CD4-positive, alpha-beta T cell (primary cell): ENCODE measurements around the gene HDAC3. TPM values are rescaled to one million over a fixed set of nuclear protein-coding genes. Genes with fewer than 3 reads are reported as not detected.

Experiments used
- ATAC-seq: fragments of 200-7000 bp; cut with Tn5 transposase; one replicate; pipeline ENCODE4 v1.10.0; 2022; ENCODE audit warnings: mild to moderate bottlenecking; ENCODE audit not compliant: poor library complexity
- CTCF ChIA-PET: fragments of 350-600 bp; sonication (Branson Sonifier 250); formaldehyde crosslinking; loops from one replicate; lab custom pipeline; 2021; ENCODE audit warnings: antibody characterized with exemption, inconsistent platforms; lab: Charles Lee
- POLR2A ChIA-PET: fragments of 350-600 bp; sonication (Branson Sonifier 250); formaldehyde crosslinking; loops from one replicate; lab custom pipeline; 2021; ENCODE audit warnings: antibody characterized with exemption, inconsistent platforms; lab: Charles Lee
- DNase-seq, 14 experiments: peaks; one replicate each; pipeline ENCODE4 v3.0.0-alpha.2; 2013 to 2020; ENCODE audit warnings: mixed read lengths in 2 of 14
- H3K27ac ChIP-seq, 2 donors: one replicate each; pipeline versions ENCODE4 v1.5.1 to v1.7.0; 2013; ENCODE audit warnings: low read length in 2 of 2, low read depth in 1 of 2, mild to moderate bottlenecking in 1 of 2
- H3K27me3 ChIP-seq, 2 experiments: 1 replicate in 1 of 2; 2 replicates in 1 of 2; pipeline versions ENCODE4 v1.6.1 to v1.7.0; 2013; ENCODE audit warnings: low read length in 2 of 2, control low read depth in 1 of 2, mild to moderate bottlenecking in 1 of 2, moderate library complexity in 1 of 2; ENCODE audit not compliant: insufficient read depth in 2 of 2, control insufficient read depth in 1 of 2
- H3K36me3 ChIP-seq: one replicate; pipeline ENCODE4 v1.6.1; 2013; ENCODE audit warnings: low read length, control low read depth; ENCODE audit not compliant: insufficient read depth
- H3K4me1 ChIP-seq: one replicate; pipeline ENCODE4 v1.6.1; 2013; ENCODE audit warnings: low read length, control low read depth; ENCODE audit not compliant: insufficient read depth
- H3K4me3 ChIP-seq: one replicate; pipeline ENCODE4 v1.5.1; 2013; ENCODE audit warnings: mild to moderate bottlenecking, low read length, moderate library complexity
- H3K9me3 ChIP-seq, 2 experiments: 1 replicate in 1 of 2; 2 replicates in 1 of 2; pipeline versions ENCODE4 v1.6.1 to v1.7.0; 2013; ENCODE audit warnings: low read length in 2 of 2, mild to moderate bottlenecking in 2 of 2, control low read depth in 1 of 2, moderate library complexity in 1 of 2; ENCODE audit not compliant: control insufficient read depth in 1 of 2, insufficient read depth in 1 of 2
- H3K27ac Mint-ChIP-seq: one replicate; pipeline ENCODE4 v1.8.0; 2020; ENCODE audit warnings: mixed read lengths
- H3K27me3 Mint-ChIP-seq: one replicate; pipeline ENCODE4 v1.8.0; 2021; ENCODE audit warnings: mixed read lengths
- H3K36me3 Mint-ChIP-seq: one replicate; pipeline ENCODE4 v1.8.0; 2021; ENCODE audit warnings: low read depth, mixed read lengths
- H3K4me1 Mint-ChIP-seq: one replicate; pipeline ENCODE4 v1.8.0; 2021; ENCODE audit warnings: low read depth, mixed read lengths
- H3K4me3 Mint-ChIP-seq: one replicate; pipeline ENCODE4 v1.8.0; 2020; ENCODE audit warnings: mild to moderate bottlenecking, mixed read lengths
- H3K9me3 Mint-ChIP-seq: one replicate; pipeline ENCODE4 v1.8.0; 2020; ENCODE audit warnings: mixed read lengths
- intact Hi-C, 2 experiments: fragments of 100-400 bp; cut with DNase I in 1 of 2; cut with micrococcal nuclease in 1 of 2; formaldehyde crosslinking; loops; one replicate each; pipeline versions ENCODE4 v1.15.1 to v1.9.0; 2023 to 2025; cut with DNase I, micrococcal nuclease
- total RNA-seq, 174 experiments: library from RNA in 2 of 174; stranded (reverse) in 2 of 174; gene quantifications; one replicate each; pipeline ENCODE4 v1.2.3 and lab custom pipeline; 2021 to 2026
- TF ChIP-seq, protein P1 (sequence below): fragments of 200-600 bp; IDR thresholded peaks from one replicate; pipeline ENCODE4 v1.8.0; 2022; ENCODE audit warnings: antibody characterized with exemption, mild to moderate bottlenecking

The HDAC3 gene
- total RNA-seq, 2 experiments from 2014 or later = 51.1 to 52.7 TPM

DNA sequence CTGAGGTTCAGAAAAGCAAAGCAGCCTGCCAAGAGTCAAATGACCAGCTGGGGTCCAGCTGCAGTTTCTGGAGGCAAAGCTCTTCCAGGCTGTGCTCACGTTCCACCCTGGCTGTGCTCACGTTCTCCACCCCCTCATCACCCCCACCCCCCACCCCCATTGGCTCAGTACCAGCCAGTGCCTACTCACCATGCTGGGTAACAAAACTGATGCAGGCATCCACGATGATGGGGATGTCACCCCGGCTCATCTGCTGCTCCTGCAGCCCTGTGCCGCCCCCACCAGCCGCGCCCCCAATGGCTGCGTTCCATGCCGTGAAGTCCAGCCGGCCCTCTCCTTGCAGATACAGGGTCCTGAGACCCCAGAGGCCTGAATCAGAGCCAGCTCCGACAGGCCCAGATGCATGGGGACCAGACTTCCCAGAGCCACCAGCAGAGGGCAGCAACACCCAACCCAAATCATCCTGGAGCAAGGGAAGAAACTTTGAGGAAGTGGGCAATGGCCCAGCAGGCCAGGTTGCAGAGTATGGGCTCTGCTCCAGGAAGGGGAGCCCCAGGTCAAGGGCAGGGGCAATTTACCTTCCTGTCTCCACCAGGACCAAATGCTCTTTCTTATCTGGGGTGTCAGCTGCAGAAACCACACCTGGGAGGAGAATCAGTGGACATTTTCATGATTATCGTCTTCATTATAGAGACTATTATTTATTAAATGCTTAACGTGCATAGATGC, 28.2 kb upstream of the HDAC3 start:
- Histone ChIP-seq H3K36me3 (no peaks in the 10 kb centered on the region), H3K9me3 (no peaks in the 10 kb centered on the region), H3K27me3 (no peaks in the 10 kb centered on the region), H3K27ac (no peak overlapping the region), H3K4me1 (peaks cover 4% of the 10 kb centered on the region), H3K4me3 (no peak overlapping the region)
- DNase-seq (peak; percentile 36 to 87 (median 70)), ATAC-seq (peak; percentile 74)
- no peaks in the 10 kb centered on the region for H3K4me1 Mint-ChIP-seq
- intact Hi-C loops = loop anchor here (1.0 to 5.0 kb wide), 6 partner anchors 147 to 482 kb away; partner anchors contain the start of gene PCDH12 (in 1 of the 2)
- CTCF ChIA-PET = interaction anchor here (0.6 to 2.3 kb wide), 15 partner anchors 9 to 1048 kb away, joined by 3 to 18 read pairs (median 4); partner anchors contain the start of genes FCHSD1, HDAC3, PCDH1 and RELL2
- no peak overlapping the region for H3K4me3 Mint-ChIP-seq
- H3K36me3 Mint-ChIP-seq = no peaks in the 10 kb centered on the region
- no peak overlapping the region for H3K27ac Mint-ChIP-seq
- no peaks in the 10 kb centered on the region for H3K27me3 Mint-ChIP-seq
- H3K9me3 Mint-ChIP-seq = no peaks in the 10 kb centered on the region
- TF ChIP-seq, protein P1, sequence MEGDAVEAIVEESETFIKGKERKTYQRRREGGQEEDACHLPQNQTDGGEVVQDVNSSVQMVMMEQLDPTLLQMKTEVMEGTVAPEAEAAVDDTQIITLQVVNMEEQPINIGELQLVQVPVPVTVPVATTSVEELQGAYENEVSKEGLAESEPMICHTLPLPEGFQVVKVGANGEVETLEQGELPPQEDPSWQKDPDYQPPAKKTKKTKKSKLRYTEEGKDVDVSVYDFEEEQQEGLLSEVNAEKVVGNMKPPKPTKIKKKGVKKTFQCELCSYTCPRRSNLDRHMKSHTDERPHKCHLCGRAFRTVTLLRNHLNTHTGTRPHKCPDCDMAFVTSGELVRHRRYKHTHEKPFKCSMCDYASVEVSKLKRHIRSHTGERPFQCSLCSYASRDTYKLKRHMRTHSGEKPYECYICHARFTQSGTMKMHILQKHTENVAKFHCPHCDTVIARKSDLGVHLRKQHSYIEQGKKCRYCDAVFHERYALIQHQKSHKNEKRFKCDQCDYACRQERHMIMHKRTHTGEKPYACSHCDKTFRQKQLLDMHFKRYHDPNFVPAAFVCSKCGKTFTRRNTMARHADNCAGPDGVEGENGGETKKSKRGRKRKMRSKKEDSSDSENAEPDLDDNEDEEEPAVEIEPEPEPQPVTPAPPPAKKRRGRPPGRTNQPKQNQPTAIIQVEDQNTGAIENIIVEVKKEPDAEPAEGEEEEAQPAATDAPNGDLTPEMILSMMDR = peak; percentile 96
- POLR2A ChIA-PET = interaction anchor here (0.7 to 1.8 kb wide), 3 partner anchors 27 to 214 kb away, joined by 4 to 5 read pairs (median 5); partner anchors contain the start of gene RELL2

GRCh38 chr5:141663506-141663905, 26.9 kb upstream of the HDAC3 start:
- no peak for ATAC-seq
- Mint-ChIP-seq H3K27ac (no peak overlapping the region), H3K36me3 (no peaks in the 10 kb centered on the region), H3K27me3 (no peaks in the 10 kb centered on the region), H3K4me3 (no peak overlapping the region), H3K9me3 (no peaks in the 10 kb centered on the region), H3K4me1 (no peaks in the 10 kb centered on the region)
- H3K27ac ChIP-seq = no peak overlapping the region
- ChIA-PET POLR2A (interaction anchor here (1.8 kb wide), 1 partner anchor 216 kb away, joined by 5 read pairs; no protein-coding TSS in a partner anchor), CTCF (interaction anchor here (1.0 kb wide), 1 partner anchor 44 kb away, joined by 4 read pairs; the partner anchor contains the start of gene DIAPH1)
- H3K27me3 ChIP-seq = no peaks in the 10 kb centered on the region
- H3K9me3 ChIP-seq = peaks cover 0 to 5% of the 10 kb centered on the region in 2 experiments
- H3K36me3 ChIP-seq = no peaks in the 10 kb centered on the region
- peaks cover 4% of the 10 kb centered on the region for H3K4me1 ChIP-seq
- no peak for DNase-seq
- intact Hi-C loops = loop anchor here in 1 of 2 experiments (5.0 kb wide), 1 partner anchor 149 kb away; no protein-coding TSS in a partner anchor
- TF ChIP-seq, protein P1 = no peak
- no peak overlapping the region for H3K4me3 ChIP-seq

GRCh38 chr5:141662028-141662427, 25.4 kb upstream of the HDAC3 start:
- Mint-ChIP-seq H3K36me3 (no peaks in the 10 kb centered on the region), H3K9me3 (no peaks in the 10 kb centered on the region), H3K4me1 (no peaks in the 10 kb centered on the region), H3K27me3 (no peaks in the 10 kb centered on the region), H3K27ac (no peak overlapping the region), H3K4me3 (no peak overlapping the region)
- Histone ChIP-seq H3K4me3 (no peak overlapping the region), H3K4me1 (peaks cover 4% of the 10 kb centered on the region), H3K36me3 (no peaks in the 10 kb centered on the region), H3K9me3 (peaks cover 0 to 5% of the 10 kb centered on the region in 2 experiments), H3K27ac (no peak overlapping the region), H3K27me3 (no peaks in the 10 kb centered on the region)
- peak in 1 of 14 experiments; percentile 5 for DNase-seq
- CTCF ChIA-PET = interaction anchor here (1.3 kb wide), 1 partner anchor 298 kb away, joined by 3 read pairs; no protein-coding TSS in a partner anchor
- no peak for ATAC-seq
- POLR2A ChIA-PET = no interaction called here
- intact Hi-C loops = loop anchor here in 1 of 2 experiments (5.0 kb wide), 1 partner anchor 150 kb away; no protein-coding TSS in a partner anchor
- TF ChIP-seq, protein P1 = no peak
